Karpas-422 (cell line): ENCODE data around the gene TRIO. TPM values are rescaled to one million over a fixed set of nuclear protein-coding genes. Genes with fewer than 3 reads are reported as not detected.
A peak's percentile ranks its signal among the peaks of the same experiment; 100 is the strongest.

Experiments
- DNase-seq: peaks from one replicate; pipeline ENCODE4 v3.0.0-alpha.2; 2015
- H2AFZ ChIP-seq: fragments of 200-600 bp; sonication (generic); 2 replicates; pipeline ENCODE4 v1.6.1; 2014; ENCODE audit warnings: antibody characterized with exemption, low read length, mixed read lengths
- H3K27ac ChIP-seq: fragments of 200-600 bp; sonication (generic); 2 replicates; pipeline ENCODE4 v1.5.1; 2014; ENCODE audit warnings: mild to moderate bottlenecking, low read length, moderate library complexity
- H3K27me3 ChIP-seq: fragments of 200-600 bp; sonication (generic); 2 replicates; pipeline ENCODE4 v1.6.1; 2014; ENCODE audit warnings: low read length, mixed read lengths
- H3K36me3 ChIP-seq: fragments of 200-600 bp; sonication (generic); 2 replicates; pipeline ENCODE4 v1.6.1; 2014; ENCODE audit warnings: low read length, mixed read lengths; ENCODE audit not compliant: insufficient read depth
- H3K4me1 ChIP-seq: fragments of 200-600 bp; sonication (generic); 2 replicates; pipeline ENCODE4 v1.6.1; 2014; ENCODE audit warnings: mild to moderate bottlenecking, low read length, mixed read lengths
- H3K4me2 ChIP-seq: fragments of 200-600 bp; sonication (generic); 2 replicates; pipeline ENCODE4 v1.6.1; 2014; ENCODE audit warnings: low read length, low read depth, mild to moderate bottlenecking; ENCODE audit not compliant: poor library complexity, severe bottlenecking
- H3K4me3 ChIP-seq: fragments of 200-600 bp; sonication (generic); 2 replicates; pipeline ENCODE4 v1.5.1; 2014; ENCODE audit warnings: mild to moderate bottlenecking, antibody characterized with exemption, low read length, mixed read lengths
- H3K79me2 ChIP-seq: fragments of 200-600 bp; sonication (generic); 2 replicates; pipeline ENCODE4 v1.6.1; 2014; ENCODE audit warnings: mild to moderate bottlenecking, low read length, mixed read lengths
- H3K9ac ChIP-seq: fragments of 200-600 bp; sonication (generic); 2 replicates; pipeline ENCODE4 v1.6.0; 2014; ENCODE audit warnings: low read length
- H3K9me2 ChIP-seq: fragments of 200-600 bp; sonication (generic), shearing (Covaris generic); replicated peaks from 2 replicates; pipeline ENCODE4 v1.6.0; 2014; ENCODE audit warnings: mild to moderate bottlenecking, low read length, moderate library complexity; ENCODE audit not compliant: insufficient read depth
- H3K9me3 ChIP-seq: fragments of 300-700, 200-600 bp; sonication (generic); 2 replicates; pipeline ENCODE4 v1.6.1; 2014; ENCODE audit warnings: low read length, mixed read lengths
- H4K20me1 ChIP-seq: fragments of 200-600 bp; sonication (generic); 2 replicates; pipeline ENCODE4 v1.6.1; 2014; ENCODE audit warnings: mild to moderate bottlenecking, antibody characterized with exemption, low read length, low read depth; ENCODE audit not compliant: insufficient read depth
- total RNA-seq: library from RNA; depleted of rRNA; stranded (reverse); fragments of >200 nt; shearing (Covaris generic); gene quantifications from 2 replicates; pipeline ENCODE4 v1.2.3, GENCODE V29; 2014; ENCODE audit warnings: low replicate concordance

The TRIO gene
- total RNA-seq, 1 experiment from 2014 or later = 0.04 TPM

- Histone ChIP-seq H2AFZ (no peak overlapping the region), H3K27me3 (no peaks in the 10 kb centered on the region), H3K4me2 (no peak overlapping the region), H3K79me2 (no peaks in the 10 kb centered on the region), H3K9ac (no peak overlapping the region), H3K9me2 (no peaks in the 10 kb centered on the region), H3K36me3 (no peaks in the 10 kb centered on the region), H3K4me3 (no peak overlapping the region), H3K9me3 (no peaks in the 10 kb centered on the region), H3K27ac (no peak overlapping the region), H3K4me1 (peaks cover 13% of the 10 kb centered on the region), H4K20me1 (no peaks in the 10 kb centered on the region)
- peak; percentile 70 for DNase-seq
Measured at GRCh38 chr5:14342306-14342705, 199.2 kb downstream of the TRIO start.

DNA sequence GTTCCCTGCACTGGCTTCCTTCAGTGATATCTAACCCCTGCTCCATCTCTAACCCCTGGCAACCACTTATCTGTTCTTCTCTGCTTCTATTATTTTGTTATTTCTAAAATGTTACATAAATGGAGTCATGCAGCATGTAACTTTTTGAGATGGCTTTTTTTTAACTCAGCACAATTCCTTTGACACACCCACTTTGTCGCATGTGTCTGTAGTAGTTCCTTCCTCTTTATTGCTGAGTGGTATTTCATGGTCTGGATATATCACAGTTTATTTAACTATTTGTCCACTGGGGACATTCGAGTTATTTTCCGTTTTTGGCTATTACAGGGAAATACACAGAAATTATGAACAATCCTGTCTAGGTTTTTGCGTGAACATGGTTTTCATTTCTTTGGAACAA, 200.2 kb downstream of the TRIO start:
- Histone ChIP-seq H3K79me2 (no peaks in the 10 kb centered on the region), H3K9me3 (no peaks in the 10 kb centered on the region), H3K27me3 (no peaks in the 10 kb centered on the region), H3K36me3 (no peaks in the 10 kb centered on the region), H4K20me1 (no peaks in the 10 kb centered on the region), H3K4me1 (peaks cover 13% of the 10 kb centered on the region), H3K9me2 (no peaks in the 10 kb centered on the region), H3K9ac (no peak overlapping the region), H2AFZ (no peak overlapping the region), H3K27ac (no peak overlapping the region), H3K4me3 (no peak overlapping the region), H3K4me2 (no peak overlapping the region)
- DNase-seq = no peak

DNA sequence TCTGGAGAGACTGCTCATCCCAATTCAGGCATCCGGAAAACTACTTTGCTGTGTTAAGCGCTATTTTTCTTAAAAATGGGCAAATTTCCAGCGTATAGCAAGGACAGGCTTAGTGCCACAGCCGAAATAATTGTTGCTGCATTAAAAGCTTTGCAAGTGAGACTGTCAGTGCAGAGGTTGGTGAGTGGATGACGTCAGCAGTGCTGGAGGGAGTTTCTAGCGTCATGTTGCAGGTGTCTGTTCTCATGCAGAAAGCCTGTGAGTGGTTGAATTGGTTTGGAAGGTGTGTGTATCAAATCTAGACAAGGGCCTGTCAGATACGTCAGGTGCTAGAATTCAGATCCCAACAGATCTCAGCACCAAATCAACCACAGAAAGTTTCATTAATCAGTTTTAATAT, 204.4 kb downstream of the TRIO start:
- Histone ChIP-seq H3K27ac (no peak overlapping the region), H3K9ac (no peak overlapping the region), H4K20me1 (no peaks in the 10 kb centered on the region), H3K4me3 (no peak overlapping the region), H3K79me2 (no peaks in the 10 kb centered on the region), H3K4me1 (peaks cover 3% of the 10 kb centered on the region), H2AFZ (no peak overlapping the region), H3K9me2 (no peaks in the 10 kb centered on the region), H3K36me3 (no peaks in the 10 kb centered on the region), H3K27me3 (no peaks in the 10 kb centered on the region), H3K4me2 (no peak overlapping the region), H3K9me3 (no peaks in the 10 kb centered on the region)
- no peak for DNase-seq

- Histone ChIP-seq H3K27me3 (no peaks in the 10 kb centered on the region), H3K4me3 (no peak overlapping the region), H3K9ac (no peak overlapping the region), H2AFZ (no peak overlapping the region), H3K4me1 (no peaks in the 10 kb centered on the region), H4K20me1 (no peaks in the 10 kb centered on the region), H3K4me2 (no peak overlapping the region), H3K9me2 (no peaks in the 10 kb centered on the region), H3K27ac (no peak overlapping the region), H3K36me3 (no peaks in the 10 kb centered on the region), H3K9me3 (no peaks in the 10 kb centered on the region), H3K79me2 (no peaks in the 10 kb centered on the region)
- no peak for DNase-seq
Measured at GRCh38 chr5:14348142-14348541, 205.0 kb downstream of the TRIO start.

- Histone ChIP-seq H3K79me2 (no peaks in the 10 kb centered on the region), H3K4me1 (no peaks in the 10 kb centered on the region), H3K9ac (no peak overlapping the region), H3K27ac (no peak overlapping the region), H3K27me3 (no peaks in the 10 kb centered on the region), H3K4me2 (no peak overlapping the region), H4K20me1 (no peaks in the 10 kb centered on the region), H2AFZ (no peak overlapping the region), H3K4me3 (no peak overlapping the region), H3K9me2 (no peaks in the 10 kb centered on the region), H3K9me3 (no peaks in the 10 kb centered on the region), H3K36me3 (no peaks in the 10 kb centered on the region)
- no peak for DNase-seq
Measured at GRCh38 chr5:14349029-14349428, 205.9 kb downstream of the TRIO start.

DNA sequence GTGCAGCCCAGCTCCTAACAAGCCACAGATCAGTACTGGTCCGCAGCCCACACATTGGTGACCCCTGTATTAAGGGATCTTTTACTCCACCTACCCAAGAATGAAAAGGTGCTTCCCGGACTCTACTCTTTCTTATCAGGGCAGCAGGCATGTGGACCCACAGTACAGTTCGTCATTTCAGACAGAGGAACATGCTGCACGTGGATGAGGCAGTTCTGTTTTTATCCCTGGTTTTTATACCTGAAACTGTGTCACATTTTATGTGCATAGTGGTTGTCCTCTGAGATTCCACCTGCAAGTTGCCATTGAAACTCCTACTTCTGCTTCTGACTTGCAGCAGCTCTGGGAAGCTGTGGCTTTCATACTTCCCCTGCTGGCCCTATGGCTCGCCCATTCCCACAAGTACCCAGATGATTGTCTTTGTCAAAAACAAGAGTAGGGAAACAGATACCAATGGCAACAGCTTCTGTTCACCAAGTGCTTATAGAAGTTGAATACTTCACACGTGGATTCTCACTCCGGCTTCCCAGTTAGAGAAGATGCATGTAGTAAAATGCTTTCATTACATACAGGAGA, 208.0 kb downstream of the TRIO start:
- H3K9me3 ChIP-seq = no peaks in the 10 kb centered on the region
- no peak overlapping the region for H3K4me3 ChIP-seq
- H4K20me1 ChIP-seq = no peaks in the 10 kb centered on the region
- H2AFZ ChIP-seq = no peak overlapping the region
- no peak overlapping the region for H3K4me2 ChIP-seq
- no peaks in the 10 kb centered on the region for H3K79me2 ChIP-seq
- H3K27me3 ChIP-seq = no peaks in the 10 kb centered on the region
- no peak for DNase-seq
- no peak overlapping the region for H3K9ac ChIP-seq
- H3K27ac ChIP-seq = no peak overlapping the region
- no peaks in the 10 kb centered on the region for H3K9me2 ChIP-seq
- H3K36me3 ChIP-seq = no peaks in the 10 kb centered on the region
- H3K4me1 ChIP-seq = no peaks in the 10 kb centered on the region

DNA sequence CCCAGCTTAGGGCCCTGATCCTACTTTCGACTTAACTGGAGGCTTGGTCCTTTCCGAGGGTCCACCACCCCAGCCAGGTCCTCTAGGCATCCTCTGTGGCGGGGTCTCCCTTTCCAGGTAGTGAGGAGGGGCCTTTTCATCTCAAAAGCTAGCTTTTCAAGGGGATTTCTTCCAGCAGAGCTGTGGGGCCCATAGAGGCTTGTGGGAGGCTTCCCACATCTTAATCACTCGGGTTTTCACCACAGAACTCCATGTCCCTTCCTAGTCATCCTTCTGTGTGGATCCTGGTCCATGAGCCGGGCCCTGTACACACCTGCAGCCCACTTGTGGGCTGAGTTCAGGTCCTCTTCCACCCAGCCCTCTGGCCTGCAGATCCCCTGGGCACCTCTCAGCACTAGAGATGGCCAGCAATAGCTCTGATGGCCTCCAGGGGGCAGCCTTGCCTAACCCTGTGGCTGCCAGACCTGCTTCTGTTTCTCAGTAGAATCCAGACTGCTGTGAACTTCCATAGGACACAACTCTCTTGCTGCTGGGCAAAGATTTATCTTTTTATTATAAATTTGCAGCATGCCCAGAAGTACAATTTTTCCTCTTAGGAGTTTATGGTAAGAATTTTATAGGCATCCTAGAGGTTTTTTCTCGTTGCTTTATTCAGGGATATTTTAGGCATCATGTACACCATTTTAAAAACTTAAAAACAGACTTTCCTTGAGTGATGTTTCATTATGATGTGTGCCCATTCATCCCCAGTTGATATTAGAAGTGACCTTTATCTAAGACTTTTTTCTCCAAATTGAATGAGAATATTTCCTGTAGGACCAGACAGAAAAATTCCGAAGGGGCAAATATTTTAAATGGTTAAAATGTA, 208.9 kb downstream of the TRIO start:
- Histone ChIP-seq H3K4me1 (no peaks in the 10 kb centered on the region), H3K4me3 (no peak overlapping the region), H3K79me2 (no peaks in the 10 kb centered on the region), H3K4me2 (no peak overlapping the region), H3K9me2 (no peaks in the 10 kb centered on the region), H3K36me3 (no peaks in the 10 kb centered on the region), H3K9me3 (no peaks in the 10 kb centered on the region), H3K27me3 (no peaks in the 10 kb centered on the region), H4K20me1 (no peaks in the 10 kb centered on the region), H3K9ac (no peak overlapping the region), H3K27ac (no peak overlapping the region), H2AFZ (no peak overlapping the region)
- DNase-seq = peak; percentile 86

GRCh38 chr5:14353726-14354474, 210.8 kb downstream of the TRIO start:
- no peak overlapping the region for H3K4me2 ChIP-seq
- H3K27me3 ChIP-seq = no peaks in the 10 kb centered on the region
- H3K4me1 ChIP-seq = no peaks in the 10 kb centered on the region
- no peaks in the 10 kb centered on the region for H3K36me3 ChIP-seq
- H3K79me2 ChIP-seq = no peaks in the 10 kb centered on the region
- no peak overlapping the region for H2AFZ ChIP-seq
- H3K4me3 ChIP-seq = no peak overlapping the region
- H4K20me1 ChIP-seq = no peaks in the 10 kb centered on the region
- no peak overlapping the region for H3K27ac ChIP-seq
- no peak for DNase-seq
- no peaks in the 10 kb centered on the region for H3K9me2 ChIP-seq
- H3K9ac ChIP-seq = no peak overlapping the region
- H3K9me3 ChIP-seq = no peaks in the 10 kb centered on the region
